Mesenchymal stem cell (in vitro differentiated cells and primary cell): Measurements from ENCODE around the gene SOX3.
A peak's percentile ranks its signal among the peaks of the same experiment; 100 is the strongest.

Source experiments
- DNase-seq: peaks from one replicate; pipeline ENCODE4 v3.0.0-alpha.2; 2013
- H2AFZ ChIP-seq: one replicate; pipeline ENCODE4 v1.6.1; 2013; ENCODE audit warnings: low read depth, mild to moderate bottlenecking, control low read depth, inconsistent platforms, low read length, moderate library complexity
- H2AK5ac ChIP-seq: 2 replicates; pipeline ENCODE4 v1.6.1; 2013; ENCODE audit warnings: low read length, moderate library complexity, mild to moderate bottlenecking, inconsistent platforms; ENCODE audit not compliant: severe bottlenecking
- H2BK120ac ChIP-seq: one replicate; pipeline ENCODE4 v1.6.1; 2013; ENCODE audit warnings: low read depth, mild to moderate bottlenecking, inconsistent platforms, low read length, moderate library complexity
- H2BK12ac ChIP-seq, 2 experiments: one replicate each; pipeline ENCODE4 v1.6.1; 2013; ENCODE audit warnings: inconsistent platforms in 2 of 2, low read length in 2 of 2, mild to moderate bottlenecking in 2 of 2, moderate library complexity in 2 of 2, control low read depth in 1 of 2
- H2BK15ac ChIP-seq: one replicate; pipeline ENCODE4 v1.6.1; 2013; ENCODE audit warnings: mild to moderate bottlenecking, low read depth, inconsistent platforms; ENCODE audit not compliant: poor library complexity, severe bottlenecking
- H2BK5ac ChIP-seq: 2 replicates; pipeline ENCODE4 v1.6.1; 2013; ENCODE audit warnings: low read depth, mild to moderate bottlenecking, low read length, control low read depth, inconsistent platforms; ENCODE audit not compliant: poor library complexity, severe bottlenecking
- H3K14ac ChIP-seq, 2 experiments: one replicate each; pipeline ENCODE4 v1.6.1; 2013; ENCODE audit warnings: inconsistent platforms in 2 of 2, low read length in 2 of 2, control low read depth in 1 of 2, mild to moderate bottlenecking in 1 of 2, moderate library complexity in 1 of 2
- H3K18ac ChIP-seq, 2 experiments: one replicate each; pipeline ENCODE4 v1.6.1; 2013; ENCODE audit warnings: inconsistent platforms in 2 of 2, low read length in 2 of 2, control low read depth in 1 of 2, low read depth in 1 of 2, mild to moderate bottlenecking in 1 of 2
- H3K23ac ChIP-seq, 2 experiments: one replicate each; pipeline ENCODE4 v1.6.1; 2013; ENCODE audit warnings: inconsistent platforms in 2 of 2, low read length in 2 of 2, mild to moderate bottlenecking in 2 of 2, moderate library complexity in 2 of 2, control low read depth in 1 of 2
- H3K27ac ChIP-seq: 2 replicates; pipeline ENCODE4 v1.5.1; 2013; ENCODE audit warnings: mild to moderate bottlenecking, moderate library complexity, low read length, control low read depth, inconsistent platforms; ENCODE audit not compliant: poor library complexity, severe bottlenecking
- H3K27me3 ChIP-seq, 2 experiments: 2 replicates each; pipeline versions ENCODE4 v1.6.1 to v1.7.0; 2013; ENCODE audit warnings: low read length in 2 of 2, mild to moderate bottlenecking in 2 of 2, moderate library complexity in 2 of 2, control low read depth in 1 of 2, inconsistent platforms in 1 of 2; ENCODE audit not compliant: control insufficient read depth in 1 of 2, insufficient read depth in 1 of 2
- H3K36me3 ChIP-seq, 2 experiments: 2 replicates each; pipeline versions ENCODE4 v1.6.1 to v1.7.0; 2013; ENCODE audit warnings: low read length in 2 of 2, control low read depth in 1 of 2, inconsistent platforms in 1 of 2, low read depth in 1 of 2, mild to moderate bottlenecking in 1 of 2; ENCODE audit not compliant: insufficient read depth in 2 of 2, control insufficient read depth in 1 of 2
- H3K4ac ChIP-seq, 2 experiments: one replicate each; pipeline ENCODE4 v1.6.1; 2013; ENCODE audit warnings: inconsistent platforms in 2 of 2, low read length in 2 of 2, mild to moderate bottlenecking in 2 of 2, moderate library complexity in 2 of 2, control low read depth in 1 of 2, low read depth in 1 of 2
- H3K4me1 ChIP-seq: 2 replicates; pipeline ENCODE4 v1.6.1; 2013; ENCODE audit warnings: low read depth, low read length, control low read depth; ENCODE audit not compliant: control insufficient read depth, insufficient read depth
- H3K4me2 ChIP-seq: 2 replicates; pipeline ENCODE4 v1.6.1; 2013; ENCODE audit warnings: low read length, mild to moderate bottlenecking, inconsistent platforms; ENCODE audit not compliant: poor library complexity, severe bottlenecking
- H3K4me3 ChIP-seq, 2 experiments: 2 replicates each; pipeline versions ENCODE4 v1.5.1 to v1.7.0; 2013; ENCODE audit warnings: low read length in 2 of 2, mild to moderate bottlenecking in 2 of 2, control low read depth in 1 of 2, low read depth in 1 of 2; ENCODE audit not compliant: insufficient read depth in 1 of 2
- H3K79me1 ChIP-seq: replicated peaks from 2 replicates; pipeline ENCODE4 v1.6.1; 2013; ENCODE audit warnings: mild to moderate bottlenecking, control low read depth, low read length, inconsistent platforms; ENCODE audit not compliant: poor library complexity, severe bottlenecking
- H3K9ac ChIP-seq: 2 replicates; pipeline ENCODE4 v1.7.0; 2013; ENCODE audit warnings: mild to moderate bottlenecking, low read length, moderate library complexity
- H3K9me3 ChIP-seq: 2 replicates; pipeline ENCODE4 v1.7.0; 2013; ENCODE audit warnings: mild to moderate bottlenecking, low read length; ENCODE audit not compliant: control insufficient read depth
- H4K8ac ChIP-seq: one replicate; pipeline ENCODE4 v1.6.1; 2013; ENCODE audit warnings: inconsistent platforms, mild to moderate bottlenecking, low read length, moderate library complexity
- H4K91ac ChIP-seq: one replicate; pipeline ENCODE4 v1.6.1; 2013; ENCODE audit warnings: mild to moderate bottlenecking, low read length, inconsistent platforms
- WGBS: methylation state at CpG from one replicate; pipeline ENCODE4 v1.1.7; 2013; ENCODE audit warnings: mixed read lengths; 5-methylcytosine and 5-hydroxymethylcytosine counted together

The SOX3 gene

GRCh38 chrX:140502491-140503237, 2.2 kb downstream of the SOX3 start:
- Histone ChIP-seq H2BK120ac (no peak overlapping the region), H3K4ac (no peak overlapping the region), H2AFZ (no peak overlapping the region), H3K4me3 (no peak overlapping the region), H2AK5ac (no peak overlapping the region), H3K36me3 (no peaks in the 10 kb centered on the region), H3K9me3 (no peaks in the 10 kb centered on the region), H2BK15ac (no peak overlapping the region), H3K9ac (no peak overlapping the region), H3K23ac (no peak overlapping the region), H4K8ac (no peak overlapping the region), H3K14ac (no peak overlapping the region), H3K79me1 (no peaks in the 10 kb centered on the region), H3K27me3 (peaks cover 76 to 78% of the 10 kb centered on the region in 2 experiments), H2BK12ac (no peak overlapping the region), H3K4me1 (peaks cover 22% of the 10 kb centered on the region), H3K4me2 (peak overlapping the region; percentile 47), H3K18ac (no peak overlapping the region), H3K27ac (no peak overlapping the region), H2BK5ac (no peak overlapping the region), H4K91ac (no peak overlapping the region)
- 2% methylated on average over 26 of the region's 40 CpGs for WGBS
- no peak for DNase-seq

GRCh38 chrX:140501940-140502468, 2.9 kb downstream of the SOX3 start:
- Histone ChIP-seq H2BK12ac (no peak overlapping the region), H3K36me3 (no peaks in the 10 kb centered on the region), H3K27me3 (peaks cover 70 to 71% of the 10 kb centered on the region in 2 experiments), H3K4ac (no peak overlapping the region), H2AK5ac (no peak overlapping the region), H3K79me1 (no peaks in the 10 kb centered on the region), H2BK15ac (no peak overlapping the region), H3K27ac (no peak overlapping the region), H2AFZ (no peak overlapping the region), H4K8ac (no peak overlapping the region), H2BK120ac (no peak overlapping the region), H3K9me3 (no peaks in the 10 kb centered on the region), H3K14ac (no peak overlapping the region), H3K4me2 (no peak overlapping the region), H3K9ac (no peak overlapping the region), H2BK5ac (no peak overlapping the region), H4K91ac (no peak overlapping the region), H3K4me3 (no peak overlapping the region), H3K23ac (no peak overlapping the region), H3K18ac (no peak overlapping the region), H3K4me1 (peaks cover 22% of the 10 kb centered on the region)
- DNase-seq, result no peak
- 0% methylated on average over 5 of the region's 14 CpGs for WGBS

GRCh38 chrX:140501321-140501720, 3.5 kb downstream of the SOX3 start:
- Histone ChIP-seq H3K14ac (no peak overlapping the region), H3K18ac (no peak overlapping the region), H3K9ac (no peak overlapping the region), H3K36me3 (no peaks in the 10 kb centered on the region), H3K4ac (no peak overlapping the region), H2BK120ac (no peak overlapping the region), H2BK12ac (no peak overlapping the region), H2BK15ac (no peak overlapping the region), H3K27ac (no peak overlapping the region), H2AFZ (no peak overlapping the region), H3K9me3 (no peaks in the 10 kb centered on the region), H3K4me2 (no peak overlapping the region), H2AK5ac (no peak overlapping the region), H3K79me1 (no peaks in the 10 kb centered on the region), H3K4me3 (no peak overlapping the region), H4K91ac (no peak overlapping the region), H3K23ac (no peak overlapping the region), H3K4me1 (peaks cover 22% of the 10 kb centered on the region), H4K8ac (no peak overlapping the region), H2BK5ac (no peak overlapping the region), H3K27me3 (peaks cover 63 to 70% of the 10 kb centered on the region in 2 experiments)
- DNase-seq, result no peak
- WGBS, result 23% methylated on average over 2 of the region's 13 CpGs

GRCh38 chrX:140500441-140500840, 4.4 kb downstream of the SOX3 start:
- Histone ChIP-seq H3K4me2 (no peak overlapping the region), H2AK5ac (no peak overlapping the region), H3K27me3 (peaks cover 54 to 70% of the 10 kb centered on the region in 2 experiments), H3K18ac (no peak overlapping the region), H4K91ac (no peak overlapping the region), H3K23ac (no peak overlapping the region), H3K4me3 (no peak overlapping the region), H3K9me3 (no peaks in the 10 kb centered on the region), H2BK12ac (no peak overlapping the region), H2BK15ac (no peak overlapping the region), H2BK5ac (no peak overlapping the region), H3K27ac (no peak overlapping the region), H2BK120ac (no peak overlapping the region), H3K36me3 (no peaks in the 10 kb centered on the region), H3K4me1 (peaks cover 17% of the 10 kb centered on the region), H4K8ac (no peak overlapping the region), H3K9ac (no peak overlapping the region), H3K79me1 (no peaks in the 10 kb centered on the region), H3K4ac (no peak overlapping the region), H3K14ac (no peak overlapping the region), H2AFZ (no peak overlapping the region)
- no CpG with 5 or more reads among the region's 9 CpGs for WGBS
- DNase-seq, result no peak
